ENCODE measurements around the gene TMEM114.

Gene TMEM114

GRCh38 chr16:8594149-8594666 is 3.9 kb upstream of the TMEM114 start:
- H3K4me3 ChIP-seq (ENCODE audit: low read depth, low read length) = no peak overlapping the region
- TF ChIP-seq, protein P1, sequence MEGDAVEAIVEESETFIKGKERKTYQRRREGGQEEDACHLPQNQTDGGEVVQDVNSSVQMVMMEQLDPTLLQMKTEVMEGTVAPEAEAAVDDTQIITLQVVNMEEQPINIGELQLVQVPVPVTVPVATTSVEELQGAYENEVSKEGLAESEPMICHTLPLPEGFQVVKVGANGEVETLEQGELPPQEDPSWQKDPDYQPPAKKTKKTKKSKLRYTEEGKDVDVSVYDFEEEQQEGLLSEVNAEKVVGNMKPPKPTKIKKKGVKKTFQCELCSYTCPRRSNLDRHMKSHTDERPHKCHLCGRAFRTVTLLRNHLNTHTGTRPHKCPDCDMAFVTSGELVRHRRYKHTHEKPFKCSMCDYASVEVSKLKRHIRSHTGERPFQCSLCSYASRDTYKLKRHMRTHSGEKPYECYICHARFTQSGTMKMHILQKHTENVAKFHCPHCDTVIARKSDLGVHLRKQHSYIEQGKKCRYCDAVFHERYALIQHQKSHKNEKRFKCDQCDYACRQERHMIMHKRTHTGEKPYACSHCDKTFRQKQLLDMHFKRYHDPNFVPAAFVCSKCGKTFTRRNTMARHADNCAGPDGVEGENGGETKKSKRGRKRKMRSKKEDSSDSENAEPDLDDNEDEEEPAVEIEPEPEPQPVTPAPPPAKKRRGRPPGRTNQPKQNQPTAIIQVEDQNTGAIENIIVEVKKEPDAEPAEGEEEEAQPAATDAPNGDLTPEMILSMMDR (IDR thresholded peaks at IDR 0.05; ENCODE audit: borderline replicate concordance, insufficient read depth, low read depth, low read length) = no peak

DNA sequence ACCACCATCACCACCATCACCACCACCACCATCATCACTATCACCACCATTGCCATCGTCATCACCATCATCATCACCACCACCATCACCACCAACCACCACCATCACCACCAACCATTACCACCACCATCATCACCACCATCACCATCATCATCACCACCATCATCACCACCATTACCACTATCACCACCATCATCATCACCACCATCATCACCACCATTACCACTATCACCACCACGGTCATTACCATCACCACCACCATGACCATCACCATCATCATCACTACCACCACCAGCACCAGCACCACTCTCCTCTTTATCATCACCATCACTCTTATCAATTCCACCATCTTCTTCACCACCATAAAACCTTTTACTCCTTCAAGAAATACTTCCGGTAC is 1.1 kb upstream of the TMEM114 start:
- H3K4me3 ChIP-seq (ENCODE audit: low read depth, low read length) = no peak overlapping the region
- TF ChIP-seq, protein P1 (IDR thresholded peaks at IDR 0.05; ENCODE audit: borderline replicate concordance, insufficient read depth, low read depth, low read length) = no peak

GRCh38 chr16:8590811-8591210 is 500 bp upstream of the TMEM114 start:
- no peak overlapping the region for H3K4me3 ChIP-seq (ENCODE audit: low read depth, low read length)
- TF ChIP-seq, protein P1 (IDR thresholded peaks at IDR 0.05; ENCODE audit: borderline replicate concordance, insufficient read depth, low read depth, low read length) = no peak

- TF ChIP-seq, protein P1 (IDR thresholded peaks at IDR 0.05; ENCODE audit: borderline replicate concordance, insufficient read depth, low read depth, low read length) = no peak
- H3K4me3 ChIP-seq (ENCODE audit: low read depth, low read length) = no peak overlapping the region
Observed at GRCh38 chr16:8589057-8589899, 1.0 kb downstream of the TMEM114 start.

GRCh38 chr16:8588682-8589056 is 1.6 kb downstream of the TMEM114 start:
- TF ChIP-seq, protein P1 (IDR thresholded peaks at IDR 0.05; ENCODE audit: borderline replicate concordance, insufficient read depth, low read depth, low read length) = no peak
- no peak overlapping the region for H3K4me3 ChIP-seq (ENCODE audit: low read depth, low read length)

GRCh38 chr16:8587065-8587464 is 3.2 kb downstream of the TMEM114 start:
- H3K4me3 ChIP-seq (ENCODE audit: low read depth, low read length) = no peak overlapping the region
- TF ChIP-seq, protein P1 (IDR thresholded peaks at IDR 0.05; ENCODE audit: borderline replicate concordance, insufficient read depth, low read depth, low read length) = no peak

DNA sequence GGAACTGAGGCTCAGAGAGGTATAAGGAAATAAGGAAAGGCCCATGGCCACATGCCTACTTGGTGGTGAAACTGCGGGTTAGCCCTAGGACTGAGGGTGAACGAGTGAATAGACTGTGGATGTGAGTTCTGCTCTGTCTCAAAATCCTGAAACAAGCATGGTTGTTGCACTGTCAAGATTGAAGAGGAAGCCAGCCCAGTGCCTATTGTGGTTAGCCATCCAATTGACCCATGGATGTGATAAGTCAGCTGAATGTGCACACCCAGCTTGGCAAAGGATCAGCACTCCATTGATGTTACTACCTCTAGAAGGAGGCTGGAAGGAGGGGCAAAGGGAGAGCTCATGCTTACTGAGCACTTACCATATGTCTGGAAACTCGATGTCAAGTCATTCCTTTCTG is 4.5 kb downstream of the TMEM114 start:
- TF ChIP-seq, protein P1 (IDR thresholded peaks at IDR 0.05; ENCODE audit: borderline replicate concordance, insufficient read depth, low read depth, low read length) = no peak

More for the DNA sequence above, 4.5 kb downstream of the TMEM114 start:
- no peak overlapping the region for H3K4me3 ChIP-seq (ENCODE audit: low read depth, low read length)
